Effector memory CD4-positive, alpha-beta T cell (primary cell): ENCODE measurements around the gene DENND2D.
A peak's percentile ranks its signal among the peaks of the same experiment; 100 is the strongest.

ENCODE experiments used
- DNase-seq, 3 donors: peaks; one replicate each; pipeline ENCODE4 v3.0.0-alpha.2; 2020
- H3K27ac ChIP-seq: 2 replicates; pipeline ENCODE4 v1.7.0; 2013; ENCODE audit warnings: mild to moderate bottlenecking, low read length, moderate library complexity; ENCODE audit not compliant: insufficient read depth, poor library complexity, severe bottlenecking
- H3K27me3 ChIP-seq: replicated peaks from 2 replicates; pipeline ENCODE4 v1.7.0; 2013; ENCODE audit warnings: mild to moderate bottlenecking, low read length; ENCODE audit not compliant: insufficient read depth, control insufficient read depth, poor library complexity, severe bottlenecking
- H3K36me3 ChIP-seq: 2 replicates; pipeline ENCODE4 v1.7.0; 2013; ENCODE audit warnings: mild to moderate bottlenecking, low read length, moderate library complexity; ENCODE audit not compliant: control insufficient read depth, insufficient read depth
- H3K4me1 ChIP-seq: 2 replicates; pipeline ENCODE4 v1.7.0; 2013; ENCODE audit warnings: low read length, mild to moderate bottlenecking; ENCODE audit not compliant: control insufficient read depth, insufficient read depth, poor library complexity, severe bottlenecking
- H3K4me3 ChIP-seq: 2 replicates; pipeline ENCODE4 v1.7.0; 2013; ENCODE audit warnings: low read length, low read depth, mild to moderate bottlenecking; ENCODE audit not compliant: insufficient read depth, poor library complexity, severe bottlenecking
- H3K9me3 ChIP-seq: 2 replicates; pipeline ENCODE4 v1.7.0; 2013; ENCODE audit warnings: mild to moderate bottlenecking, low read length, moderate library complexity; ENCODE audit not compliant: control insufficient read depth
- total RNA-seq, 3 donors: gene quantifications; one replicate each; lab custom pipeline; 2026; lab: John Stamatoyannopoulos, UW

Gene DENND2D
- 124 to 190 (median 147) reads per million in 3 donors for total RNA-seq

- Histone ChIP-seq H3K4me3 (peak within 1 kb of the TSS; percentile 71), H3K27me3 (no peaks in the 10 kb centered on the region), H3K9me3 (no peaks in the 10 kb centered on the region), H3K36me3 (peaks cover 35% of the 10 kb centered on the region), H3K27ac (peak within 1 kb of the TSS; percentile 92), H3K4me1 (peaks cover 70% of the 10 kb centered on the region)
- peak in 2 of 3 donors; percentile 25 to 27 for DNase-seq
These were observed at the start of gene DENND2D for GRCh38 chr1:111199881-111200801. Gene DENND2D (minus strand): TSS chr1:111200646. CDS start chr1:111200459, 187 bp downstream.

- H3K4me3 ChIP-seq, result no peak overlapping the region
- H3K9me3 ChIP-seq, result no peaks in the 10 kb centered on the region
- H3K36me3 ChIP-seq, result no peaks in the 10 kb centered on the region
- no peaks in the 10 kb centered on the region for H3K4me1 ChIP-seq
- H3K27ac ChIP-seq, result no peak overlapping the region
- no peaks in the 10 kb centered on the region for H3K27me3 ChIP-seq
- no peak for DNase-seq
These were observed 49.5 kb upstream of the DENND2D start for GRCh38 chr1:111249960-111250359.

- no peak overlapping the region for H3K4me3 ChIP-seq
- DNase-seq, result no peak
- no peaks in the 10 kb centered on the region for H3K4me1 ChIP-seq
- no peak overlapping the region for H3K27ac ChIP-seq
- H3K27me3 ChIP-seq, result no peaks in the 10 kb centered on the region
- no peaks in the 10 kb centered on the region for H3K9me3 ChIP-seq
- H3K36me3 ChIP-seq, result no peaks in the 10 kb centered on the region
These were observed 46.8 kb upstream of the DENND2D start for GRCh38 chr1:111247125-111247838.

GRCh38 chr1:111242805-111243523 is 42.5 kb upstream of the DENND2D start:
- no peaks in the 10 kb centered on the region for H3K4me1 ChIP-seq
- H3K36me3 ChIP-seq, result no peaks in the 10 kb centered on the region
- H3K4me3 ChIP-seq, result no peak overlapping the region
- no peak for DNase-seq
- no peak overlapping the region for H3K27ac ChIP-seq
- no peaks in the 10 kb centered on the region for H3K9me3 ChIP-seq
- no peaks in the 10 kb centered on the region for H3K27me3 ChIP-seq

DNA sequence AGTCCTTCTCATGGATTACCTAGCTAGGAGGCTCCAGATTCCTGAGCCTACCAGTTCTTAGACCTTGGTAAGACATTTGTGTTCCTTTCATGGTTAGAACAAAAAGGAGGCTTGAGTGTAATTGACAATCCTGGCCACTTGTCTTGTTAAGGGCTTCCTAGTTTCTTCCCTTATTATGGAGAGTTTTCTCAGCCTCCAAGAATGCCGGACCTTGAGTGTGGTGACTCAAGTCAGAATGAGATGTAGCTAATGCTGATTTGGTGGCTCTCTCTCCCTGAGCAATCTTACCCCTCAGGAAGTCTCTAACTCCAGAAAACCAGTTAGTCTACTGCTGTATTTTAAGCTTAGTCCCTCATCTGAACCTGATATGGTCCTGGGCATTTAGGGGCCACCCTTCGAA is 41.4 kb upstream of the DENND2D start:
- no peak for DNase-seq
- Histone ChIP-seq H3K4me1 (no peaks in the 10 kb centered on the region), H3K4me3 (no peak overlapping the region), H3K9me3 (no peaks in the 10 kb centered on the region), H3K27me3 (no peaks in the 10 kb centered on the region), H3K36me3 (no peaks in the 10 kb centered on the region), H3K27ac (no peak overlapping the region)

DNA sequence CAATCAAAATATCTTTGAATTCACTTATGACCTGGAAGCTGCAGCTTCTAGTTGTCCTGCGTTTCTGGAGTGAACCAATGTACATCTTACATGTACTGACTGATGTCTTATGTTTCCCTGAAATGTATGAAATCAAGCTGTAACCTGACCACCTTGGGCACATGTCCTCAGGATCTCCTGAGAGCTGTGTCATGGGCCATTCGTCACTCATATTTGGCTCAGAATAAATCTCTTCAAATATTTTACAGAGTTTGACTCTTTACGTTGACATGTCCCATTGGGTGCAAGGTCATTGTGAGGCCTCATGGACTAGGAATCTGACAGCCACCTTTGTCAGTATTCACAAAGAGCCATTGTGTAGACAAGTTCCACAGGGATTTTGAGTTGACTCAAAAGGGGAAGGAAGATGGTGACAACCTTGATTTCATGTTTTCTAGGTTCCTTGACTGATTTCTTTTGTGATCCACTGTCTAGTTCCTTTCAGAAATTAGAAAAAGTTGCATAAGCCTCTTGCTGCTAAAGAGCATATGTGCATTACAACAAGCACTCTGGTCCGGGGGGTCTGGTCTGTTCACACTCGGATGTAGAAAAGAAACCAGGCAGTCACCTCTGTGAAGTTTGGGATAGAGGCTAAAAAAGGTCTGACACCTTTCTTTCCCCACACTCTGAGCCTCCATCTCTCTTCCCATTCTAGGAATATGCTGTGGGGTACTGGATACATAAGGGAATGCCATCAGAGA is 37.8 kb upstream of the DENND2D start:
- Histone ChIP-seq H3K4me3 (no peak overlapping the region), H3K4me1 (no peaks in the 10 kb centered on the region), H3K9me3 (no peaks in the 10 kb centered on the region), H3K36me3 (no peaks in the 10 kb centered on the region), H3K27me3 (no peaks in the 10 kb centered on the region), H3K27ac (no peak overlapping the region)
- DNase-seq, result no peak

- Histone ChIP-seq H3K27ac (no peak overlapping the region), H3K36me3 (no peaks in the 10 kb centered on the region), H3K4me1 (no peaks in the 10 kb centered on the region), H3K4me3 (no peak overlapping the region), H3K9me3 (no peaks in the 10 kb centered on the region), H3K27me3 (no peaks in the 10 kb centered on the region)
- DNase-seq, result no peak
These were observed 36.4 kb upstream of the DENND2D start for GRCh38 chr1:111236806-111237205.

GRCh38 chr1:111236379-111236778 is 35.9 kb upstream of the DENND2D start:
- H3K4me1 ChIP-seq, result no peaks in the 10 kb centered on the region
- no peaks in the 10 kb centered on the region for H3K9me3 ChIP-seq
- no peak overlapping the region for H3K4me3 ChIP-seq
- H3K27ac ChIP-seq, result no peak overlapping the region
- H3K27me3 ChIP-seq, result no peaks in the 10 kb centered on the region
- H3K36me3 ChIP-seq, result no peaks in the 10 kb centered on the region
- no peak for DNase-seq

- Histone ChIP-seq H3K9me3 (no peaks in the 10 kb centered on the region), H3K4me1 (no peaks in the 10 kb centered on the region), H3K27me3 (no peaks in the 10 kb centered on the region), H3K27ac (no peak overlapping the region), H3K36me3 (no peaks in the 10 kb centered on the region), H3K4me3 (no peak overlapping the region)
- no peak for DNase-seq
These were observed 34.4 kb upstream of the DENND2D start for GRCh38 chr1:111234866-111235265.
